Thyroid gland (tissue), 4 donors: ENCODE results near the gene VPS45. TPM values are rescaled to one million over a fixed set of nuclear protein-coding genes. Genes with fewer than 3 reads are reported as not detected.

ENCODE experiments used
- DNase-seq, 2 donors: peaks; one replicate each; pipeline ENCODE4 v3.0.0-alpha.2; 2019
- H3K27ac ChIP-seq, 3 donors: fragments of 200-600 bp; sonication (generic); 1 replicate in 2 of 3; 2 replicates in 1 of 3; pipeline ENCODE4 v1.5.1; 2016 to 2019; ENCODE audit warnings: mild to moderate bottlenecking in 1 of 3, moderate library complexity in 1 of 3
- H3K27me3 ChIP-seq: fragments of 200-600 bp; sonication (generic); one replicate; pipeline ENCODE4 v1.5.1; 2019
- H3K36me3 ChIP-seq, 2 donors: fragments of 200-600 bp; sonication (generic); one replicate each; pipeline ENCODE4 v1.5.1; 2016 to 2019
- H3K4me1 ChIP-seq, 2 donors: fragments of 200-600 bp; sonication (generic); one replicate each; pipeline ENCODE4 v1.5.1; 2017 to 2019
- H3K4me3 ChIP-seq, 3 donors: fragments of 200-600 bp; sonication (generic); replicated peaks in 1 of 3; 1 replicate in 2 of 3; 2 replicates in 1 of 3; pipeline ENCODE4 v1.5.1; 2016; ENCODE audit warnings: mild to moderate bottlenecking in 1 of 3
- H3K9me3 ChIP-seq: fragments of 200-600 bp; sonication (generic); one replicate; pipeline ENCODE4 v1.5.1; 2017
- CTCF ChIP-seq, 6 experiments: fragments of 200-600 bp in 3 of 6; fragments of 450-650 bp in 3 of 6; sonication (generic) in 3 of 6; IDR thresholded peaks; one replicate each; pipeline ENCODE4 v1.5.1; 2016 to 2019; ENCODE audit warnings: antibody characterized with exemption in 6 of 6, mild to moderate bottlenecking in 2 of 6, inconsistent platforms in 1 of 6, moderate library complexity in 1 of 6
- POLR2A ChIP-seq, 2 donors: fragments of 450-650 bp; IDR thresholded peaks; one replicate each; pipeline ENCODE4 v1.6.1; 2017; ENCODE audit warnings: antibody characterized with exemption in 2 of 2, mild to moderate bottlenecking in 2 of 2, moderate library complexity in 1 of 2
- WGBS, 2 donors: methylation state at CpG; one replicate each; pipeline ENCODE4 v1.1.5; 2017; 5-methylcytosine and 5-hydroxymethylcytosine counted together
- intact Hi-C: fragments of 100-400 bp; cut with DNase I; formaldehyde crosslinking; loops from one replicate; pipeline ENCODE4 v1.15.1; 2023
- total RNA-seq, 4 donors: library from RNA; depleted of rRNA; stranded (reverse); fragments of >200 nt; gene quantifications; one replicate each; pipeline ENCODE4 v1.2.3, GENCODE V29; 2016

The VPS45 gene
- total RNA-seq, 4 donors from 2014 or later: 50.3 to 64.3 (median 57.1) TPM

GRCh38 chr1:150121236-150121862, 53.8 kb downstream of the VPS45 start:
- Histone ChIP-seq H3K4me1 (no peaks in the 10 kb centered on the region), H3K36me3 (no peaks in the 10 kb centered on the region), H3K9me3 (no peaks in the 10 kb centered on the region), H3K27ac (no peak overlapping the region), H3K4me3 (no peak overlapping the region), H3K27me3 (no peaks in the 10 kb centered on the region)
- 70 to 95% methylated on average over 1 of the region's 1 CpG for WGBS, 2 donors
- intact Hi-C loops: no loop called here
- TF ChIP-seq POLR2A (IDR thresholded peaks at IDR 0.05) (no peak), CTCF (IDR thresholded peaks at IDR 0.05) (no peak)
- DNase-seq: no peak

GRCh38 chr1:150126811-150127210, 59.2 kb downstream of the VPS45 start:
- no peak for DNase-seq
- no peak for TF ChIP-seq POLR2A (IDR thresholded peaks at IDR 0.05)
- no peak for TF ChIP-seq CTCF (IDR thresholded peaks at IDR 0.05)
- H3K4me1 ChIP-seq: no peaks in the 10 kb centered on the region
- no peaks in the 10 kb centered on the region for H3K27me3 ChIP-seq
- intact Hi-C loops: no loop called here
- H3K9me3 ChIP-seq: no peaks in the 10 kb centered on the region
- no peaks in the 10 kb centered on the region for H3K36me3 ChIP-seq
- WGBS, 2 donors: 93 to 96% methylated on average over 2 of the region's 2 CpGs
- H3K27ac ChIP-seq: no peak overlapping the region
- H3K4me3 ChIP-seq: no peak overlapping the region

DNA sequence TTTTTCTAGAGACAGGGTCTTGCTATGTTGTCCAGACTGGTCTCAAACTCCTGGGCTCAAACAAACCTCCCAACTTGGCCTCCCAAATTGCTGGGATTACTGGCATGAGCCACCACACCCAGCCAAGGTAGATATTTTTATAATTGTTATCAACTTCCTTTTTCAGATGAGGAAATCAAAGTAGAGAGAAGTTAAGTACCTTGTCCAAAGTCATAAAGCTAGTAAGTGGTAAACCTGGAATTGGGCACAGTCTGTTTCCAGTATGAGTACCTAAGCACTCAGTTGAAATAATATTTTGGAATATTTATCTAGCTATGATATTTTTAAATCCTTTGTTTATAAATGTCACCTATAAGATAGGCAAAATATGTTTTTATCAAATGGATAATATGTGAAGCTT, 59.9 kb downstream of the VPS45 start:
- Histone ChIP-seq H3K27me3 (no peaks in the 10 kb centered on the region), H3K4me3 (no peak overlapping the region), H3K4me1 (no peaks in the 10 kb centered on the region), H3K9me3 (no peaks in the 10 kb centered on the region), H3K27ac (no peak overlapping the region), H3K36me3 (no peaks in the 10 kb centered on the region)
- DNase-seq: no peak
- TF ChIP-seq POLR2A (IDR thresholded peaks at IDR 0.05) (no peak), CTCF (IDR thresholded peaks at IDR 0.05) (no peak)
- intact Hi-C loops: no loop called here

GRCh38 chr1:150127868-150128267, 60.3 kb downstream of the VPS45 start:
- no peaks in the 10 kb centered on the region for H3K9me3 ChIP-seq
- no peaks in the 10 kb centered on the region for H3K4me1 ChIP-seq
- DNase-seq: no peak
- no peaks in the 10 kb centered on the region for H3K36me3 ChIP-seq
- H3K27me3 ChIP-seq: no peaks in the 10 kb centered on the region
- TF ChIP-seq CTCF (IDR thresholded peaks at IDR 0.05): no peak
- TF ChIP-seq POLR2A (IDR thresholded peaks at IDR 0.05): no peak
- H3K27ac ChIP-seq: no peak overlapping the region
- intact Hi-C loops: no loop called here
- 95 to 96% methylated on average over 7 of the region's 7 CpGs for WGBS, 2 donors
- no peak overlapping the region for H3K4me3 ChIP-seq

DNA sequence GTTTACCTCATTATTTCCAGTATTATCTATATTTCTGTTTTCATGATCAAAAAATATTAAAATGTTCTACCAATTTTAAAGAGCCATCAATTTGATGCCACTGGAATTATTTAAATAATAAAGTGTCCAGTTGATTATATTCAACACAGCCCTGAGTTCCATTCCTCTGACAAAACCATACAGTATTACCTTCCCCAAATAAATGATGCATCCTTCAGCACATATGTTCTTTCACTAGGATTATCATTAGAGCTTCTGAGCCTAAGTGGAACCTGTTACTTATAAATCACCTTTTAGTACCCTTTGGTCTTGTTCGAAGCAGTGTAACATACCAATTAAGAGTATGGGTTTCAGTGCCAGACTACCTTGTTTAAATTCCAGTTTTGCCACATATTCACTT, 64.8 kb downstream of the VPS45 start:
- Histone ChIP-seq H3K4me1 (no peaks in the 10 kb centered on the region), H3K27ac (no peak overlapping the region), H3K9me3 (no peaks in the 10 kb centered on the region), H3K4me3 (no peak overlapping the region), H3K27me3 (no peaks in the 10 kb centered on the region), H3K36me3 (no peaks in the 10 kb centered on the region)
- DNase-seq: no peak
- WGBS, 2 donors: 93 to 100% methylated on average over 1 of the region's 1 CpG
- TF ChIP-seq POLR2A (IDR thresholded peaks at IDR 0.05): no peak
- no peak for TF ChIP-seq CTCF (IDR thresholded peaks at IDR 0.05)
- intact Hi-C loops: no loop called here
